ENCODE results near the gene CFI. TPM values are rescaled to one million over a fixed set of nuclear protein-coding genes. Genes with fewer than 3 reads are reported as not detected.

CFI gene
- total and polyA plus RNA-seq, 7 experiments from 2014 or later, result not detected

- H3K27me3 ChIP-seq (ENCODE audit: control insufficient read depth in 2 of 2, insufficient read depth in 2 of 2, low read length in 2 of 2), result no peaks in the 10 kb centered on the region
- peak overlapping the region; percentile 8 for H3K27ac ChIP-seq (ENCODE audit: low read depth, low read length)
- H3K27ac Mint-ChIP-seq, result peak overlapping the region; percentile 96 to 99 (median 98)
- no peaks in the 10 kb centered on the region for H3K27me3 Mint-ChIP-seq
- H3K36me3 ChIP-seq (ENCODE audit: control insufficient read depth in 2 of 3, insufficient read depth in 3 of 3, low read length in 3 of 3), result peaks cover 0 to 7% (median 0%) of the 10 kb centered on the region in 3 experiments
- DNase-seq (peak in 1 of 9 donors; percentile 1), ATAC-seq (no peak)
- CTCF ChIA-PET, result interaction anchor here (0.6 to 1.1 kb wide), 2 partner anchors 11 to 1603 kb away, joined by 3 to 4 read pairs; partner anchors contain the start of gene RRH
- peaks cover 0 to 36% (median 19%) of the 10 kb centered on the region in 5 donors for H3K36me3 Mint-ChIP-seq
- H3K4me3 ChIP-seq (ENCODE audit: low read length), result no peak overlapping the region
- peaks cover 28 to 62% (median 50%) of the 10 kb centered on the region in 7 donors for H3K4me1 Mint-ChIP-seq
- no peaks in the 10 kb centered on the region for H3K9me3 ChIP-seq (ENCODE audit: control insufficient read depth in 2 of 3, low read length in 3 of 3)
- POLR2A ChIA-PET, result interaction anchor here (1.2 to 2.0 kb wide), 2 partner anchors 86 to 116 kb away, joined by 3 to 6 read pairs; no protein-coding TSS in a partner anchor
- H3K4me3 Mint-ChIP-seq, result peak overlapping the region; percentile 44 to 99 (median 98)
- H3K9me3 Mint-ChIP-seq, result no peaks in the 10 kb centered on the region
- intact Hi-C loops (cut with micrococcal nuclease), result loop anchor here (1.0 to 10.0 kb wide), 7 partner anchors 9 to 1822 kb away; partner anchors contain the start of genes COL25A1 (in 1 of the 2) and OSTC (in 1 of the 2)
- peaks cover 15% of the 10 kb centered on the region in 2 donors for H3K4me1 ChIP-seq (ENCODE audit: control insufficient read depth in 2 of 2, insufficient read depth in 2 of 2, low read length in 2 of 2)
Observed at GRCh38 chr4:109816894-109817293, 15.1 kb upstream of the CFI start.

DNA sequence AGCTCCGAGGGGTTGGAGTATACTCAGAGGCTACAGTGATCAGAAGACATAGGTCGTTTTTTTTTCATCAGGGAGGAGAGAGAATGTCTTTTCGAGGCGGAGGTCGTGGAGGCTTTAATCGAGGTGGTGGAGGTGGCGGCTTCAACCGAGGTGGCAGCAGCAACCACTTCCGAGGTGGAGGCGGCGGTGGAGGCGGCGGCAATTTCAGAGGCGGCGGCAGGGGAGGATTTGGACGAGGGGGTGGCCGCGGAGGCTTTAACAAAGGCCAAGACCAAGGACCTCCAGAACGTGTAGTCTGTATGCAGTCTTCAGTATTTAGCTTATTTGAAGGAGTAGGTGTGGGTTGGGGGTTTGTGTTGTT is 14.3 kb upstream of the CFI start:
- peaks cover 0 to 32% (median 19%) of the 10 kb centered on the region in 5 donors for H3K36me3 Mint-ChIP-seq
- Histone ChIP-seq H3K27ac (ENCODE audit: low read depth, low read length) (peak overlapping the region; percentile 95), H3K4me1 (ENCODE audit: control insufficient read depth in 2 of 2, insufficient read depth in 2 of 2, low read length in 2 of 2) (peaks cover 15% of the 10 kb centered on the region in 2 donors), H3K27me3 (ENCODE audit: control insufficient read depth in 2 of 2, insufficient read depth in 2 of 2, low read length in 2 of 2) (no peaks in the 10 kb centered on the region), H3K4me3 (ENCODE audit: low read length) (peak overlapping the region; percentile 88), H3K9me3 (ENCODE audit: control insufficient read depth in 2 of 3, low read length in 3 of 3) (no peaks in the 10 kb centered on the region), H3K36me3 (ENCODE audit: control insufficient read depth in 2 of 3, insufficient read depth in 3 of 3, low read length in 3 of 3) (peaks cover 0 to 7% (median 0%) of the 10 kb centered on the region in 3 experiments)
- H3K27me3 Mint-ChIP-seq, result no peaks in the 10 kb centered on the region
- peak; percentile 38 for ATAC-seq
- H3K4me1 Mint-ChIP-seq, result peaks cover 28 to 58% (median 54%) of the 10 kb centered on the region in 7 donors
- no peaks in the 10 kb centered on the region for H3K9me3 Mint-ChIP-seq
- intact Hi-C loops (cut with micrococcal nuclease), result loop anchor here (1.0 to 10.0 kb wide), 7 partner anchors 10 to 1821 kb away; partner anchors contain the start of genes COL25A1 (in 1 of the 2) and OSTC (in 1 of the 2)
- H3K27ac Mint-ChIP-seq, result peak overlapping the region; percentile 96 to 99 (median 98)
- peak; percentile 18 to 66 (median 47) for DNase-seq
- CTCF ChIA-PET, result interaction anchor here (1.1 kb wide), 1 partner anchor 12 kb away, joined by 4 read pairs; the partner anchor contains the start of gene RRH
- POLR2A ChIA-PET, result interaction anchor here (2.0 to 2.5 kb wide), 2 partner anchors 115 to 257 kb away, joined by 6 to 11 read pairs; partner anchors contain the start of gene MCUB
- peak overlapping the region; percentile 93 to 99 (median 98) for H3K4me3 Mint-ChIP-seq

GRCh38 chr4:109815151-109816081 is 13.6 kb upstream of the CFI start, which contains the start of gene GAR1:
Gene GAR1, plus strand, starts transcription at chr4:109815762. Its CDS starts 403 bp downstream, at chr4:109816165.
- POLR2A ChIA-PET, result interaction anchor here (0.6 to 2.5 kb wide), 3 partner anchors 131 to 381 kb away, joined by 3 to 11 read pairs (median 3); partner anchors contain the start of gene MCUB
- Mint-ChIP-seq H3K4me3 (peak within 1 kb of the TSS; percentile 93 to 99 (median 98)), H3K9me3 (no peaks in the 10 kb centered on the region), H3K36me3 (peaks cover 0 to 28% (median 18%) of the 10 kb centered on the region in 5 donors), H3K27ac (peak within 1 kb of the TSS; percentile 96 to 99 (median 98)), H3K4me1 (peaks cover 28 to 54% (median 49%) of the 10 kb centered on the region in 7 donors), H3K27me3 (no peaks in the 10 kb centered on the region)
- ATAC-seq (peak; percentile 95), DNase-seq (peak; percentile 55 to 89 (median 86))
- Histone ChIP-seq H3K9me3 (ENCODE audit: control insufficient read depth in 2 of 3, low read length in 3 of 3) (no peaks in the 10 kb centered on the region), H3K36me3 (ENCODE audit: control insufficient read depth in 2 of 3, insufficient read depth in 3 of 3, low read length in 3 of 3) (peaks cover 0 to 7% (median 0%) of the 10 kb centered on the region in 3 experiments), H3K4me3 (ENCODE audit: low read length) (peak within 1 kb of the TSS; percentile 88), H3K27ac (ENCODE audit: low read depth, low read length) (peak within 1 kb of the TSS; percentile 95), H3K4me1 (ENCODE audit: control insufficient read depth in 2 of 2, insufficient read depth in 2 of 2, low read length in 2 of 2) (peaks cover 15% of the 10 kb centered on the region in 2 donors), H3K27me3 (ENCODE audit: control insufficient read depth in 2 of 2, insufficient read depth in 2 of 2, low read length in 2 of 2) (no peaks in the 10 kb centered on the region)
- intact Hi-C loops (cut with micrococcal nuclease), result loop anchor here (1.0 to 10.0 kb wide), 18 partner anchors 11 to 1885 kb away; partner anchors contain the start of genes CASP6 (in 2 of the 2), PLA2G12A (in 2 of the 2), RPL34 (in 2 of the 2) and SEC24B (in 2 of the 2)
- CTCF ChIA-PET, result interaction anchor here (1.1 kb wide), 1 partner anchor 12 kb away, joined by 4 read pairs; the partner anchor contains the start of gene RRH

GRCh38 chr4:109811707-109812106 is 9.9 kb upstream of the CFI start:
- peaks cover 0 to 3% (median 0%) of the 10 kb centered on the region in 5 donors for H3K36me3 Mint-ChIP-seq
- no peak for DNase-seq
- H3K27me3 Mint-ChIP-seq, result peaks cover 0 to 5% (median 0%) of the 10 kb centered on the region in 5 donors
- Histone ChIP-seq H3K9me3 (ENCODE audit: control insufficient read depth in 2 of 3, low read length in 3 of 3) (no peaks in the 10 kb centered on the region), H3K27me3 (ENCODE audit: control insufficient read depth in 2 of 2, insufficient read depth in 2 of 2, low read length in 2 of 2) (no peaks in the 10 kb centered on the region), H3K36me3 (ENCODE audit: control insufficient read depth in 2 of 3, insufficient read depth in 3 of 3, low read length in 3 of 3) (peaks cover 0 to 7% (median 0%) of the 10 kb centered on the region in 3 experiments), H3K4me1 (ENCODE audit: control insufficient read depth in 2 of 2, insufficient read depth in 2 of 2, low read length in 2 of 2) (peaks cover 6 to 10% of the 10 kb centered on the region in 2 donors), H3K4me3 (ENCODE audit: low read length) (no peak overlapping the region), H3K27ac (ENCODE audit: low read depth, low read length) (no peak overlapping the region)
- no peak overlapping the region for H3K4me3 Mint-ChIP-seq
- ATAC-seq, result no peak
- H3K27ac Mint-ChIP-seq, result no peak overlapping the region
- no peaks in the 10 kb centered on the region for H3K9me3 Mint-ChIP-seq
- H3K4me1 Mint-ChIP-seq, result peaks cover 14 to 28% (median 20%) of the 10 kb centered on the region in 7 donors
- CTCF ChIA-PET, result no interaction called here
- intact Hi-C loops (cut with micrococcal nuclease), result loop anchor here (10.0 kb wide), 4 partner anchors 273 to 1817 kb away; partner anchors contain the start of gene OSTC (in 1 of the 2)
- POLR2A ChIA-PET, result no interaction called here

DNA sequence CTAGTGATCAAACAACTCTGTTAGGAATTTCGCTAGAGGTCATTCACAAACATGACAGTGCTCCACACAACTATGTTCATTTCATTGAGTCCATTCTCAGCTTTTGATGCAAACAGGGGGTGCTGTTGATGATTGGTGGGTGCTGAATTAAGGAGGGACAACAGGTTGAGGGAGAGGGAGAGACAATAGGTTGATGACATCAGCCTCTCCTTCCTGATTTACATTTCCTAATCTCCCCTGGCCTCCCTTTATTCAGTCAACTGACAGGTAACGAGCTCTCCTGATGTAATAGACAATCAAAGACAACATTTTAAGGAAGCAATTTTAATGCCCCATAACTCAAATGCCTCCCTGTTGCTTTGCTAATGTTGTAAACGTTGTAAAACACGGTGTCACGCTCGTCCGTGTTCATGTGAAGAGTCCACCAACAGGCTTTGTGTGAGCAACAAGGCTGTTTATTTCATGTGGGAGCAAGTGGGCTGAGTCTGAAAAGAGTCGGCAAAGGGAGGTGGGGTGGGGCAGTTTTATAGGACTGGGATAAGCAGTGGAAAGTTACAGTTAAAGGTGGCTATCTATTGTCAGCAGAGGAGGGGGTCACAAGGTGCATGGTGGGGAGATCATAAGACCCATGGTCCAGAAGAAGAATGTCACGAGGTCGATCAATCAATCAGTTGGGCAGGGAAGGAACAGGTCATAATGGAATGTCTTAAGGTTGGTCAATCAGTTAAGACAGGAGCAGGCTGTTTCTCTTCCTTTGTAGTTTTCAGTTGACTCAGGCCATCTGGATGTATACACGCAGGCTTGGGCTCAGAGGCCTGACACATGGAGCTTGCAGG is 9.0 kb upstream of the CFI start:
- H3K27ac ChIP-seq (ENCODE audit: low read depth, low read length), result no peak overlapping the region
- H3K4me3 ChIP-seq (ENCODE audit: low read length), result no peak overlapping the region
- Mint-ChIP-seq H3K9me3 (no peaks in the 10 kb centered on the region), H3K4me3 (no peak overlapping the region), H3K27me3 (peaks cover 0 to 8% (median 4%) of the 10 kb centered on the region in 5 donors), H3K27ac (no peak overlapping the region), H3K4me1 (peaks cover 5 to 19% (median 10%) of the 10 kb centered on the region in 7 donors), H3K36me3 (no peaks in the 10 kb centered on the region)
- H3K27me3 ChIP-seq (ENCODE audit: control insufficient read depth in 2 of 2, insufficient read depth in 2 of 2, low read length in 2 of 2), result no peaks in the 10 kb centered on the region
- peaks cover 0 to 4% of the 10 kb centered on the region in 2 donors for H3K4me1 ChIP-seq (ENCODE audit: control insufficient read depth in 2 of 2, insufficient read depth in 2 of 2, low read length in 2 of 2)
- intact Hi-C loops (cut with micrococcal nuclease), result loop anchor here (10.0 kb wide), 4 partner anchors 274 to 1816 kb away; partner anchors contain the start of gene OSTC (in 1 of the 2)
- ATAC-seq (no peak), DNase-seq (no peak)
- ChIA-PET POLR2A (interaction anchor here (1.1 kb wide), 1 partner anchor 113 kb away, joined by 7 read pairs; no protein-coding TSS in a partner anchor), CTCF (no interaction called here)
- H3K9me3 ChIP-seq (ENCODE audit: control insufficient read depth in 2 of 3, low read length in 3 of 3), result no peaks in the 10 kb centered on the region
- peaks cover 0 to 6% (median 0%) of the 10 kb centered on the region in 3 experiments for H3K36me3 ChIP-seq (ENCODE audit: control insufficient read depth in 2 of 3, insufficient read depth in 3 of 3, low read length in 3 of 3)
